H9 (cell line): ENCODE data around the gene MSLN. TPM values are rescaled to one million over a fixed set of nuclear protein-coding genes. Genes with fewer than 3 reads are reported as not detected.

Experiments used
- DNase-seq: peaks from one replicate; pipeline ENCODE4 v3.0.0-alpha.2; 2017
- H2AFZ ChIP-seq: one replicate; pipeline ENCODE4 v1.6.1; 2013; ENCODE audit warnings: mild to moderate bottlenecking, low read length, control low read depth, moderate library complexity
- H2AK5ac ChIP-seq: 2 replicates; pipeline ENCODE4 v1.6.1; 2013; ENCODE audit warnings: low read length, control low read depth, mixed read lengths; ENCODE audit not compliant: insufficient read length
- H2BK120ac ChIP-seq: one replicate; pipeline ENCODE4 v1.6.1; 2013; ENCODE audit warnings: low read depth, mild to moderate bottlenecking, low read length, control low read depth, inconsistent platforms; ENCODE audit not compliant: poor library complexity, severe bottlenecking
- H2BK12ac ChIP-seq: 2 replicates; pipeline ENCODE4 v1.6.1; 2013; ENCODE audit warnings: low read length, control low read depth, mixed read lengths, low read depth; ENCODE audit not compliant: insufficient read length
- H2BK15ac ChIP-seq: 2 replicates; pipeline ENCODE4 v1.6.1; 2013; ENCODE audit warnings: low read depth, low read length, control low read depth
- H2BK20ac ChIP-seq: one replicate; pipeline ENCODE4 v1.6.1; 2013; ENCODE audit warnings: low read depth, mild to moderate bottlenecking, low read length, control low read depth, inconsistent platforms; ENCODE audit not compliant: poor library complexity, severe bottlenecking
- H2BK5ac ChIP-seq: 2 replicates; pipeline ENCODE4 v1.6.1; 2013; ENCODE audit warnings: low read length, control low read depth, mixed read lengths; ENCODE audit not compliant: insufficient read length
- H3K14ac ChIP-seq: 2 replicates; pipeline ENCODE4 v1.6.1; 2013; ENCODE audit warnings: low read length, control low read depth; ENCODE audit not compliant: insufficient read depth
- H3K18ac ChIP-seq: 2 replicates; pipeline ENCODE4 v1.6.1; 2013; ENCODE audit warnings: low read depth, mild to moderate bottlenecking, mixed read lengths, low read length, control low read depth; ENCODE audit not compliant: insufficient read length
- H3K23ac ChIP-seq: 2 replicates; pipeline ENCODE4 v1.6.1; 2013; ENCODE audit warnings: low read length, control low read depth, mixed read lengths, low read depth; ENCODE audit not compliant: insufficient read length
- H3K23me2 ChIP-seq: 2 replicates; pipeline ENCODE4 v1.6.1; 2013; ENCODE audit warnings: low read depth, mild to moderate bottlenecking, mixed read lengths, low read length, control low read depth; ENCODE audit not compliant: insufficient read length, poor library complexity, severe bottlenecking
- H3K27ac ChIP-seq: 2 replicates; pipeline ENCODE4 v1.5.1; 2013; ENCODE audit warnings: low read length, control low read depth, mixed read lengths, low read depth; ENCODE audit not compliant: insufficient read length
- H3K27me3 ChIP-seq: 2 replicates; pipeline ENCODE4 v1.6.1; 2013; ENCODE audit warnings: low read length, control low read depth, inconsistent platforms; ENCODE audit not compliant: insufficient read depth
- H3K4ac ChIP-seq: 2 replicates; pipeline ENCODE4 v1.6.1; 2013; ENCODE audit warnings: low read depth, mild to moderate bottlenecking, control low read depth, inconsistent platforms, low read length, moderate library complexity
- H3K4me1 ChIP-seq: 2 replicates; pipeline ENCODE4 v1.6.1; 2013; ENCODE audit warnings: low read length, control low read depth, inconsistent platforms; ENCODE audit not compliant: insufficient read depth
- H3K4me2 ChIP-seq: 2 replicates; pipeline ENCODE4 v1.6.1; 2013; ENCODE audit warnings: low read length, control low read depth, mixed read lengths; ENCODE audit not compliant: insufficient read length, insufficient read depth
- H3K56ac ChIP-seq: 2 replicates; pipeline ENCODE4 v1.6.1; 2013; ENCODE audit warnings: low read depth, mild to moderate bottlenecking, mixed read lengths, low read length, control low read depth; ENCODE audit not compliant: insufficient read length
- H3K79me1 ChIP-seq: 2 replicates; pipeline ENCODE4 v1.6.1; 2013; ENCODE audit warnings: low read depth, mild to moderate bottlenecking, moderate library complexity, low read length, control low read depth, inconsistent platforms; ENCODE audit not compliant: insufficient read depth, poor library complexity, severe bottlenecking
- H3K79me2 ChIP-seq: 2 replicates; pipeline ENCODE4 v1.6.1; 2013; ENCODE audit warnings: low read length, control low read depth, inconsistent platforms; ENCODE audit not compliant: insufficient read depth
- H3K9ac ChIP-seq: 2 replicates; pipeline ENCODE4 v1.6.1; 2013; ENCODE audit warnings: low read length, control low read depth, mixed read lengths; ENCODE audit not compliant: insufficient read length; ENCODE audit errors: extremely low read depth
- H3K9me3 ChIP-seq: one replicate; pipeline ENCODE4 v1.6.1; 2013; ENCODE audit warnings: low read depth, low read length, inconsistent platforms; ENCODE audit not compliant: control insufficient read depth
- H3T11ph ChIP-seq: one replicate; pipeline ENCODE4 v1.6.1; 2013; ENCODE audit warnings: mild to moderate bottlenecking, low read length, control low read depth, inconsistent platforms
- H4K20me1 ChIP-seq: one replicate; pipeline ENCODE4 v1.6.1; 2013; ENCODE audit not compliant: control insufficient read depth, insufficient read length, insufficient read depth
- H4K5ac ChIP-seq: 2 replicates; pipeline ENCODE4 v1.6.1; 2013; ENCODE audit warnings: low read depth, mild to moderate bottlenecking, mixed read lengths, low read length, control low read depth; ENCODE audit not compliant: insufficient read length
- H4K8ac ChIP-seq: replicated peaks from 2 replicates; pipeline ENCODE4 v1.6.1; 2013; ENCODE audit warnings: low read length, control low read depth, mixed read lengths, low read depth; ENCODE audit not compliant: insufficient read length
- H4K91ac ChIP-seq: 2 replicates; pipeline ENCODE4 v1.6.1; 2013; ENCODE audit warnings: low read depth, mild to moderate bottlenecking, moderate library complexity, mixed read lengths, low read length, control low read depth; ENCODE audit not compliant: insufficient read length
- H3K27ac Mint-ChIP-seq, 3 experiments: 2 replicates in 2 of 3; 3 replicates in 1 of 3; pipeline ENCODE4 v1.8.0; 2020 to 2021; ENCODE audit warnings: mixed read lengths in 3 of 3, mild to moderate bottlenecking in 1 of 3, moderate library complexity in 1 of 3
- H3K27me3 Mint-ChIP-seq: 2 replicates; pipeline ENCODE4 v1.8.0; 2021; ENCODE audit warnings: low read depth, mild to moderate bottlenecking, moderate library complexity, mixed read lengths
- H3K36me3 Mint-ChIP-seq, 3 experiments: 2 replicates in 2 of 3; 3 replicates in 1 of 3; pipeline ENCODE4 v1.8.0; 2020 to 2021; ENCODE audit warnings: low read depth in 3 of 3, mixed read lengths in 3 of 3; ENCODE audit not compliant: insufficient read depth in 1 of 3
- H3K4me1 Mint-ChIP-seq, 2 experiments: 2 replicates each; pipeline ENCODE4 v1.8.0; 2020; ENCODE audit warnings: mixed read lengths in 2 of 2
- H3K4me3 Mint-ChIP-seq, 2 experiments: 2 replicates in 1 of 2; 3 replicates in 1 of 2; pipeline ENCODE4 v1.8.0; 2020 to 2021; ENCODE audit warnings: mild to moderate bottlenecking in 2 of 2, mixed read lengths in 2 of 2, moderate library complexity in 1 of 2
- H3K9me3 Mint-ChIP-seq, 2 experiments: 2 replicates in 1 of 2; 3 replicates in 1 of 2; pipeline ENCODE4 v1.8.0; 2020; ENCODE audit warnings: mild to moderate bottlenecking in 2 of 2, mixed read lengths in 2 of 2, moderate library complexity in 1 of 2
- WGBS: extraction: QIAGEN DNeasy Blood & Tissue Kit; methylation state at CpG from one replicate; pipeline ENCODE4 v1.1.7; 2013; ENCODE audit warnings: missing lambda C conversion rate, low lambda C conversion rate, mixed read lengths; ENCODE audit not compliant: insufficient read length; ENCODE audit errors: extremely low coverage; 5-methylcytosine and 5-hydroxymethylcytosine counted together
- total RNA-seq: library from RNA; stranded (reverse); gene quantifications from 2 replicates; pipeline ENCODE4 v1.2.1, GENCODE V29; 2021
- TF ChIP-seq, protein P1 (sequence below): fragments of 200-600 bp; sonication (generic); conservative IDR thresholded peaks from 3 replicates; pipeline ENCODE4 v1.8.0; 2021; ENCODE audit warnings: antibody characterized with exemption, mild to moderate bottlenecking

Gene MSLN
- total RNA-seq, 1 experiment from 2014 or later = 0.22 TPM

DNA sequence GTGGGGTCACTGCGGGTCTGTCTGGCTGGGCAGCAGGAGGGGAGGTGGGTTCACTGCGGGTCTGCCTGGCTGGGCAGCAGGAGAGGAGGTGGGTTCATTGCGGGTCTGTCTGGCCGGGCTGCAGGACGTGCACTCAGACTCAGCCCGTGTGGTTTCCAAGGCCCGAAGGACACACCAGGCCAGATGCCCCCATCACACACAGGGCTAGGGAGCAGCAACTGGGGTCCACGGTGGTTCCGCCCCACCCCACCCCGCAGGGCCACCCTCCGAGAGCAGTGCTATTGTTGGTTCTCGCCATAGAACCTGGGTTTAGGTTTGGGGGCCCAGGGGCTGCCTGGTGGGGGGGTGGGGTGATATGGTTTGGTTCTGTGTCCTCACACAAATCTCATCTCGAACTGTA, 13.9 kb upstream of the MSLN start:
- no peaks in the 10 kb centered on the region for H4K20me1 ChIP-seq
- H3K9ac ChIP-seq = no peak overlapping the region
- no peak overlapping the region for H4K91ac ChIP-seq
- Mint-ChIP-seq H3K9me3 (no peaks in the 10 kb centered on the region), H3K36me3 (no peaks in the 10 kb centered on the region), H3K27ac (no peak overlapping the region), H3K27me3 (peaks cover 5% of the 10 kb centered on the region), H3K4me3 (no peak overlapping the region), H3K4me1 (peaks cover 9 to 17% of the 10 kb centered on the region in 2 experiments)
- no peaks in the 10 kb centered on the region for H3K9me3 ChIP-seq
- DNase-seq = no peak
- H2BK5ac ChIP-seq = no peak overlapping the region
- H3K27ac ChIP-seq = no peak overlapping the region
- H3K23ac ChIP-seq = no peak overlapping the region
- H3K4ac ChIP-seq = no peak overlapping the region
- no peak overlapping the region for H2AK5ac ChIP-seq
- H3K18ac ChIP-seq = no peak overlapping the region
- no peak overlapping the region for H4K8ac ChIP-seq
- H3K56ac ChIP-seq = no peak overlapping the region
- no peak overlapping the region for H2AFZ ChIP-seq
- no peak overlapping the region for H2BK120ac ChIP-seq
- no peak overlapping the region for H4K5ac ChIP-seq
- no CpG with 5 or more reads among the region's 13 CpGs for WGBS
- H3K79me2 ChIP-seq = no peaks in the 10 kb centered on the region
- H2BK12ac ChIP-seq = no peak overlapping the region
- H3K23me2 ChIP-seq = no peaks in the 10 kb centered on the region
- no peak overlapping the region for H2BK20ac ChIP-seq
- H3K27me3 ChIP-seq = no peaks in the 10 kb centered on the region
- H3K4me1 ChIP-seq = no peaks in the 10 kb centered on the region
- no peak overlapping the region for H3T11ph ChIP-seq
- H3K79me1 ChIP-seq = no peaks in the 10 kb centered on the region
- no peak overlapping the region for H2BK15ac ChIP-seq
- no peak overlapping the region for H3K14ac ChIP-seq
- no peak overlapping the region for H3K4me2 ChIP-seq
- TF ChIP-seq, protein P1, sequence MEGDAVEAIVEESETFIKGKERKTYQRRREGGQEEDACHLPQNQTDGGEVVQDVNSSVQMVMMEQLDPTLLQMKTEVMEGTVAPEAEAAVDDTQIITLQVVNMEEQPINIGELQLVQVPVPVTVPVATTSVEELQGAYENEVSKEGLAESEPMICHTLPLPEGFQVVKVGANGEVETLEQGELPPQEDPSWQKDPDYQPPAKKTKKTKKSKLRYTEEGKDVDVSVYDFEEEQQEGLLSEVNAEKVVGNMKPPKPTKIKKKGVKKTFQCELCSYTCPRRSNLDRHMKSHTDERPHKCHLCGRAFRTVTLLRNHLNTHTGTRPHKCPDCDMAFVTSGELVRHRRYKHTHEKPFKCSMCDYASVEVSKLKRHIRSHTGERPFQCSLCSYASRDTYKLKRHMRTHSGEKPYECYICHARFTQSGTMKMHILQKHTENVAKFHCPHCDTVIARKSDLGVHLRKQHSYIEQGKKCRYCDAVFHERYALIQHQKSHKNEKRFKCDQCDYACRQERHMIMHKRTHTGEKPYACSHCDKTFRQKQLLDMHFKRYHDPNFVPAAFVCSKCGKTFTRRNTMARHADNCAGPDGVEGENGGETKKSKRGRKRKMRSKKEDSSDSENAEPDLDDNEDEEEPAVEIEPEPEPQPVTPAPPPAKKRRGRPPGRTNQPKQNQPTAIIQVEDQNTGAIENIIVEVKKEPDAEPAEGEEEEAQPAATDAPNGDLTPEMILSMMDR = no peak
